Keratinocyte (primary cell): ENCODE results near the gene LSM10.

ENCODE experiments used
- EZH2 ChIP-seq: IDR thresholded peaks from one replicate; pipeline ENCODE4 v1.6.1; 2012; ENCODE audit warnings: inconsistent platforms, mild to moderate bottlenecking, low read length, moderate library complexity
- TF ChIP-seq, protein P1 (sequence below), 3 experiments: IDR thresholded peaks in 1 of 3; conservative IDR thresholded peaks in 1 of 3; optimal IDR thresholded peaks in 1 of 3; 2 replicates in 2 of 3; 3 replicates in 1 of 3; pipeline versions ENCODE3 to v1.5.1; 2011; ENCODE audit warnings: low read length in 3 of 3, mild to moderate bottlenecking in 3 of 3, moderate library complexity in 2 of 3, control low read depth in 1 of 3, inconsistent platforms in 1 of 3; ENCODE audit not compliant: insufficient read depth in 2 of 3; ENCODE audit errors: extremely low read depth in 1 of 3

DNA sequence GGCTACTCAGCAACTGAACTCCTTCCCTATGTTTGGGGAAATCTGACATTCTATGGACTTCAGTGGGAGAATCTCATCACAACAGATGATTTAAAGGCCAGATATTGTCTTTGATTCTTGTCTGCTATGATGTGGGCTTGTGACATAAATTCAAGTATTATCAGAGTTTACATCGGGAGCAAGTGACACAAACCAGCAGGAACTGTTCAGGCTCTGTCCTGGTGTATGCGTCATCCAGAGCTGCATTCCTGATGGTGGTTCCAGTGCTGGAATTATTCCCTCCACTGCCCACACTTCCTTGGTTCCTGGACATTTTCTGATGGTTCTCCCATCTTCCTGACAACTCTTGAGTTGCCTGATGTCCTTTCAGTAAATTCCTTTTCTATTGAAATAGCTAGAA is 10.8 kb upstream of the LSM10 start:
- TF ChIP-seq EZH2, result no peak
- TF ChIP-seq, protein P1, sequence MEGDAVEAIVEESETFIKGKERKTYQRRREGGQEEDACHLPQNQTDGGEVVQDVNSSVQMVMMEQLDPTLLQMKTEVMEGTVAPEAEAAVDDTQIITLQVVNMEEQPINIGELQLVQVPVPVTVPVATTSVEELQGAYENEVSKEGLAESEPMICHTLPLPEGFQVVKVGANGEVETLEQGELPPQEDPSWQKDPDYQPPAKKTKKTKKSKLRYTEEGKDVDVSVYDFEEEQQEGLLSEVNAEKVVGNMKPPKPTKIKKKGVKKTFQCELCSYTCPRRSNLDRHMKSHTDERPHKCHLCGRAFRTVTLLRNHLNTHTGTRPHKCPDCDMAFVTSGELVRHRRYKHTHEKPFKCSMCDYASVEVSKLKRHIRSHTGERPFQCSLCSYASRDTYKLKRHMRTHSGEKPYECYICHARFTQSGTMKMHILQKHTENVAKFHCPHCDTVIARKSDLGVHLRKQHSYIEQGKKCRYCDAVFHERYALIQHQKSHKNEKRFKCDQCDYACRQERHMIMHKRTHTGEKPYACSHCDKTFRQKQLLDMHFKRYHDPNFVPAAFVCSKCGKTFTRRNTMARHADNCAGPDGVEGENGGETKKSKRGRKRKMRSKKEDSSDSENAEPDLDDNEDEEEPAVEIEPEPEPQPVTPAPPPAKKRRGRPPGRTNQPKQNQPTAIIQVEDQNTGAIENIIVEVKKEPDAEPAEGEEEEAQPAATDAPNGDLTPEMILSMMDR (optimal IDR thresholded peaks at IDR 0.05 in 1 of 3, IDR thresholded peaks at IDR 0.05 in 1 of 3, conservative IDR thresholded peaks at IDR 0.05 in 1 of 3; ENCODE audit: extremely low read depth in 1 of 3, insufficient read depth in 2 of 3, low read length in 3 of 3), result no peak
